Measurements from ENCODE around the gene SPAAR. TPM values are rescaled to one million over a fixed set of nuclear protein-coding genes. Genes with fewer than 3 reads are reported as not detected.

The SPAAR gene
- total RNA-seq, 2 donors from 2014 or later: 3.8 to 6.3 TPM

DNA sequence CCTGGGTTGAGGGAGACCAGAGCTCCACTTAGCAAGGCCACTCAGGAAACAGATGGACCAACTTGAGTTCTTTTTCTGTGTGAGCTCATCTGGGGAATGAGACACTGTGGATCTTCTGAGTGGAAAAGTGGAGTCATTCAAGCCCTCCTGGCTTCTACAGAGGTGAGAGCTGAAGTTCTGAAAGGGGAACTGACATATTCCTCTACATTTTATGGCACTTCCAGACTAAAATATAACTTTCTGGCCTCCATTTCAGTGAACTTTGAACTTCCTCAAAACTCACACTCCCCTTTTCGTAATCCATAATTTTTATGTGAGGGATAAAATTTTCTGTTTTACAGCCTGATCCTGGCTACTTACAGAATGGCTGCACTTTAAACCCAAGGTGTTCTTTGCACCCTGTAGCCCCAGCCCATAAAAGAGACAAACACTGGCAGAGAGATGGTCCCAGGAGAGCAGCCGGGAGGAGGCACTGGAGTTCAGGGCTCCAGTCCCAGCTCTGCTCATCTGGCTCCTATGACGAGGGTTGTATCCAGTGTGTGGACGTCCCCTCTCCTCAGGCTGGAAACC, 10.8 kb downstream of the SPAAR start:
- TF ChIP-seq CTCF (IDR thresholded peaks at IDR 0.05): no peak
- Histone ChIP-seq H3K9me3 (no peaks in the 10 kb centered on the region), H3K4me1 (peaks cover 0 to 61% of the 10 kb centered on the region in 2 donors), H3K27me3 (no peaks in the 10 kb centered on the region), H3K4me3 (no peak overlapping the region), H3K36me3 (no peaks in the 10 kb centered on the region), H3K27ac (peak overlapping the region; percentile 52 to 73)
- no peak for DNase-seq (ENCODE audit: low spot score)

DNA sequence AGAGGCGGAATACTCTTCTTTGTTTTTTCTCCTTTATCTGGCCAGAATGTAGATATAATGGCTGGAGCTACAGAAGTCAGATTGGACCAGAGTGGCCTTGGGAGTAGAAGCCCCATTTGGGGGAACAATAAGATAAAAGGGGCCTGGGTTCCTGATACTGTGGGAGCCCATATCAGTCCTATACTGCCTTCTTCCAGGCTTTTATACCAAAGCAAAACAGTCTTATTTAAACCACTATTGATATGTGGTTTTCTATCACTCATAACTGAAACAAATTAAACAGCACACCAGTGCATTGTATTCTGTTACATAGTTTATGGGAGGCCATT, 14.3 kb downstream of the SPAAR start:
- DNase-seq (ENCODE audit: low spot score): no peak
- Histone ChIP-seq H3K27me3 (no peaks in the 10 kb centered on the region), H3K36me3 (no peaks in the 10 kb centered on the region), H3K27ac (peak overlapping the region; percentile 62 to 70), H3K9me3 (no peaks in the 10 kb centered on the region), H3K4me1 (peaks cover 0 to 32% of the 10 kb centered on the region in 2 donors), H3K4me3 (no peak overlapping the region)
- TF ChIP-seq CTCF (IDR thresholded peaks at IDR 0.05): no peak

DNA sequence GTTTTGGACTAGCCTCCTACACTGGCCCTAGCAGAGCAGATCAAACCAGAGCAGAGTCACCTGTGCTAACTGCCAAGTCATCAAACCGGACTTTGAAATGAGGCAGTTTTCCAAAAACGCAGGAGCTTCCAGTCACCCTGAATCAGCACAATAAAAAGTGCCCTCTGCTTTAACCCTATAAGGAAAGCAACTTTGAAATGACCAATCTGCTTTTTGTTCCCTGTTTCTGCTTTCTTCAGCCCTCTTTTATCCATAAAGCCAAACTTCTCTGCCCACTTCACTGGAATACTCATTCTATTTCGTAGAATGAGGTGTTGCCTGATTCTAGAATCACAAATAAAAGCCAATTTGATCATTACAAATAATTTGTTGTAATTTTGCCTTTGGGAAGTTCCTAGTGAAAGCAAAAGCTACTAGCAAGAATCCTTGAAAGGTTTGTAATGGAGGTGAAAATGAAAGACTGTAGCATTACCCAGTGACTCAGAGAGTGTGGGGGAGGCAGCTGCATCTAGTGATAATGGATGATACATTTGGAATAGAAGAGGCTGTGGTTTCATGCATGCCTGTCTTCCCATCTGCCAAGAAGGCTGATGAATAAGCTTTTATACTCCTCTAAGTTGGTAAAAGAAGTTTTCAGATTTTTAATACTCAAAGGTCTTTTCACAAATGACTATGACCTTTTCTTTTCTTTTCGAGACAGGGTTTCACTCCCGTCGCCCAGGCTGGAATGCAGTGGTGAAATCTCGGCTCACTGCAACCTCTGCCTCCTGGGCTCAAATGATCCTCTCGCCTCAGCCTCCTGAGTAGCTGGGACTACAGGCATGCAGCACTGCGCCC, 14.9 kb downstream of the SPAAR start:
- Histone ChIP-seq H3K27me3 (no peaks in the 10 kb centered on the region), H3K4me1 (peaks cover 0 to 27% of the 10 kb centered on the region in 2 donors), H3K27ac (peak overlapping the region; percentile 62 to 70), H3K4me3 (no peak overlapping the region), H3K36me3 (no peaks in the 10 kb centered on the region), H3K9me3 (no peaks in the 10 kb centered on the region)
- TF ChIP-seq CTCF (IDR thresholded peaks at IDR 0.05): no peak
- peak; percentile 66 for DNase-seq (ENCODE audit: low spot score)

- Histone ChIP-seq H3K27ac (peak overlapping the region in 1 of 2 donors; percentile 42), H3K27me3 (no peaks in the 10 kb centered on the region), H3K4me3 (no peak overlapping the region), H3K4me1 (peaks cover 0 to 14% of the 10 kb centered on the region in 2 donors), H3K36me3 (no peaks in the 10 kb centered on the region), H3K9me3 (no peaks in the 10 kb centered on the region)
- TF ChIP-seq CTCF (IDR thresholded peaks at IDR 0.05): no peak
- DNase-seq (ENCODE audit: low spot score): no peak
These were observed 19.5 kb downstream of the SPAAR start for GRCh38 chr9:35928591-35929452.

DNA sequence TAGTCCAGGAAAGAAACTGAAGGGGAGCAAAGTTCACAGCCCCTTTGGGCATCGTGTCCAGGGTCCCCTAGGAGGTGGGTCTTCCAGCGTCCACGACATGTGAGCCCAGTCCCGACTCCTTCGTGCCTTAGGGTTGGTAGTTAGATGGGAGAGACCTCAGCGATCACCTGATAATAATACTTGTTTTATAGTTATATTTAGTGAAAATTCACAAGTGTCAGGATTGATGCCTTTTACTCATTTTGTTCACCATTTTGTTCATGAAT, 20.1 kb downstream of the SPAAR start:
- Histone ChIP-seq H3K9me3 (no peaks in the 10 kb centered on the region), H3K36me3 (no peaks in the 10 kb centered on the region), H3K4me3 (no peak overlapping the region), H3K4me1 (peaks cover 0 to 8% of the 10 kb centered on the region in 2 donors), H3K27me3 (no peaks in the 10 kb centered on the region), H3K27ac (peak overlapping the region in 1 of 2 donors; percentile 42)
- no peak for DNase-seq (ENCODE audit: low spot score)
- TF ChIP-seq CTCF (IDR thresholded peaks at IDR 0.05): no peak
